ENCODE results near the gene TTC7B.

The TTC7B gene

GRCh38 chr14:90714811-90715210, 101.4 kb downstream of the TTC7B start:
- peak; percentile 6 to 57 for DNase-seq (ENCODE audit: low read depth in 2 of 2)
- no peak for TF ChIP-seq CTCF (IDR thresholded peaks at IDR 0.05; ENCODE audit: low read depth, low read length)
- H3K4me3 ChIP-seq (replicated peaks in 1 of 2; ENCODE audit: low read depth in 2 of 2, low read length in 2 of 2): no peak overlapping the region

GRCh38 chr14:90704738-90705392, 111.4 kb downstream of the TTC7B start:
- H3K4me3 ChIP-seq (replicated peaks in 1 of 2; ENCODE audit: low read depth in 2 of 2, low read length in 2 of 2): no peak overlapping the region
- DNase-seq (ENCODE audit: low read depth in 2 of 2): no peak
- no peak for TF ChIP-seq CTCF (IDR thresholded peaks at IDR 0.05; ENCODE audit: low read depth, low read length)

GRCh38 chr14:90703841-90704737, 112.1 kb downstream of the TTC7B start:
- DNase-seq (ENCODE audit: low read depth in 2 of 2): peak in 1 of 2 donors; percentile 27
- H3K4me3 ChIP-seq (replicated peaks in 1 of 2; ENCODE audit: low read depth in 2 of 2, low read length in 2 of 2): no peak overlapping the region
- TF ChIP-seq CTCF (IDR thresholded peaks at IDR 0.05; ENCODE audit: low read depth, low read length): no peak

GRCh38 chr14:90700933-90701776, 115.1 kb downstream of the TTC7B start:
- H3K4me3 ChIP-seq (replicated peaks in 1 of 2; ENCODE audit: low read depth in 2 of 2, low read length in 2 of 2): no peak overlapping the region
- no peak for DNase-seq (ENCODE audit: low read depth in 2 of 2)
- no peak for TF ChIP-seq CTCF (IDR thresholded peaks at IDR 0.05; ENCODE audit: low read depth, low read length)

- H3K4me3 ChIP-seq (replicated peaks in 1 of 2; ENCODE audit: low read depth in 2 of 2, low read length in 2 of 2): no peak overlapping the region
- DNase-seq (ENCODE audit: low read depth in 2 of 2): no peak
- no peak for TF ChIP-seq CTCF (IDR thresholded peaks at IDR 0.05; ENCODE audit: low read depth, low read length)
Observed at GRCh38 chr14:90699016-90699415, 117.2 kb downstream of the TTC7B start.

GRCh38 chr14:90698379-90698869, 117.8 kb downstream of the TTC7B start:
- no peak for TF ChIP-seq CTCF (IDR thresholded peaks at IDR 0.05; ENCODE audit: low read depth, low read length)
- no peak overlapping the region for H3K4me3 ChIP-seq (replicated peaks in 1 of 2; ENCODE audit: low read depth in 2 of 2, low read length in 2 of 2)
- DNase-seq (ENCODE audit: low read depth in 2 of 2): peak; percentile 48 to 87
